GM10847 (cell line): ENCODE data around the gene HCN1.

ENCODE experiments used
- POLR2A ChIP-seq: IDR thresholded peaks from 2 replicates; pipeline ENCODE4 v1.6.1; 2011; ENCODE audit not compliant: insufficient read length; ENCODE audit errors: extremely low read depth

Gene HCN1

GRCh38 chr5:45696206-45696836, at the start of gene HCN1:
TSS of gene HCN1 (minus strand) at chr5:45696380.
- no peak for TF ChIP-seq POLR2A

DNA sequence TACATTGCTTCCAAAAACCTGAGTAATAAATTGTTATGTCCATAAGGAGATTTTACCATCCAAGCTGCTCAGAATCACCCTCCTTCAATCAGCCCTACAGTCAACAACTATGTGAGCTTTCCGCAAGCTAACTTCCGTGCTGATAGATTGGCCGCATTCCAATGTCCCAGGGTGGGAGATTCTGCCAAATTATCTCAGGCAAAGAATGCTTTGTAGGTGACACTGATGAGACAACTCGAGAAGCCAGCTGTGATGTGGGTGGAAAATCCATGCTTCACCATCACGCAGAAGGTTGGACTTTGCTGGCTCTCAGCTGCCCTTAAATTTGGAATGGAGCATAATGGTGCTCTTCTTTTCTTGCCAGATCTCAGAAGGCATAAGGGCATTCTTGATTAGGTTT, 44.9 kb upstream of the HCN1 start:
- TF ChIP-seq POLR2A = no peak

DNA sequence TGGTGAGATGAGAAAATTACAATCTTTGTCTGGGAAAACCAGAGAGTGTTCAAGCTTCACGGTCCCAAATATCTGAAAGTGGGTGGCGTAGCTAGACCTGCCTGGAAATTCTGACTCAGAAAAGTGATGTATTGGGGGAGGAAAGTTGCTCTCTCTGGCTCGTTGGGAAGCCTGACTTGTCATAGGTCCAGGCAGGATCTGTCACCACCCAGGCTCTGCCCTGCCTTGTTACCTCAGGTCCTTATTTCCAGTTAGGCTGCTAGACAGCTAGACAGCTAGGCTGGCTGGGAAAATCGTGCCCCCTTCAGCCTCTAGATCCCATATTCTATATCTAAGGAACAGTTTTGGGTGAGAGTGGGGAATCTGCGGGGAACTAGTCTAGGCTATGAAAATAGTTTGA, 41.0 kb upstream of the HCN1 start:
- TF ChIP-seq POLR2A = no peak

DNA sequence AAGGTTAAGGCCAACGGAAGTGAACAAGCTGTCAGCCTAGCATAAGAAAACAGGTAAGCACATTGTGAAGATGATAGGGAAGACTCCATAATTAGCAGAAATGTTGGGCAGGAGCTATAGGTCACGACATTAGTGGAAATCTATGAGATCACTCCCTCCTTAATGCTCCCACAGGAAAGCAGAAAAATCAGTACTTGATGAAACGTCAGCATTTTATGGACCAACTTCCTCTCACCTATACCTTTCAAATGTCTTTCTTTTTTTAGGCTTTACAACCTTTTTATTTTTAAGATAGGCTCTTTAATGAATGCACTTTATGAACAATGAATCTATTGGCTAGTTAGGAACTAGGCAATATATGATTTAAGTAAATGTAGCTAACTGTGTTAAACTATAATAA, 29.4 kb upstream of the HCN1 start:
- no peak for TF ChIP-seq POLR2A

GRCh38 chr5:45697201-45697600, 1.0 kb upstream of the HCN1 start:
- no peak for TF ChIP-seq POLR2A

- no peak for TF ChIP-seq POLR2A
These were observed 400 bp downstream of the HCN1 start for GRCh38 chr5:45695804-45696156.

GRCh38 chr5:45694971-45695803, 993 bp downstream of the HCN1 start:
- TF ChIP-seq POLR2A = no peak

DNA sequence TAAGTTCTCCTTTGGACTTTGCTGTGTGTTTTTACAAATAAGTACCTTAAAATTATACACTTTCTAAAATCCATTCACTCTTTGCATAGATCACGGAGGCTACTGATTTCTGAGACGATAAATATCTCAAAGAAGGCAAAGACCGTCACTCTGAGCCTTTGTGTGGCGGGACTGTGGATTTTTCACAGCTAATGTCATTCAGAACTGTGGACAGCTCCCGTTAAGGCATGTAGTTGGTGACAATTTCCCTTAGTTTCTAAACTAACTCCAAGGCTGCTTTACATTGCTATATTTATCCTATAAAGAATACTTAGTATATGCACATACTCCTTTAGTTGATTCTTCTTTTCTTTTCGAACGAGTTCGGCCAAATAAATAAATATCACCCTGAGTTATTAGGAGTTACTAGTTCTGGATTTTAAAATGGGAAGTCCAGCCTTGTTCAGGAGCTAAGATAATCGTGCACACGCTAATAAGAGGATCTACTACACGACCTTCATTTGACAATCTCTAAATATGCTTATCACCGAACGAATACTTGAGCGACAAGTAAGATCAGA, 1.8 kb downstream of the HCN1 start:
- no peak for TF ChIP-seq POLR2A

GRCh38 chr5:45692481-45692880, 3.7 kb downstream of the HCN1 start:
- no peak for TF ChIP-seq POLR2A

DNA sequence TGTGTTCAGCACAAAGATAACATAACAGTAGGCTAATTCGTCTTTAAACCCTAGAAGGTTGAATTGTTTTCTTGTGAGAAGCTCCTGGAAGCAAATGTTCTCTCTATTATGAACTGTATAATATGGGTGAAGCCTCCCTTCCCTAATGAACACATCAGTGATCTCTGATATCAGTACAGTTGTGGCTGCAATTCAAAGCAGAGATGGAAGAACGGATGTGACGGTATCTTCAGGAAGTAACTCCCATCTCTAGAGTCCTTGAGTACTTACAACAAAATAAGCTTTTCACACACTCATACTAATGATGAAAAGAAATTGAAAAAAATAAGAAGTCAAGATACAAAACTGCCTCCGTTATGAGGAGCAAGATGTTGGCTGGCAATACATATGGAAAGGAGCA, 4.5 kb downstream of the HCN1 start:
- no peak for TF ChIP-seq POLR2A

DNA sequence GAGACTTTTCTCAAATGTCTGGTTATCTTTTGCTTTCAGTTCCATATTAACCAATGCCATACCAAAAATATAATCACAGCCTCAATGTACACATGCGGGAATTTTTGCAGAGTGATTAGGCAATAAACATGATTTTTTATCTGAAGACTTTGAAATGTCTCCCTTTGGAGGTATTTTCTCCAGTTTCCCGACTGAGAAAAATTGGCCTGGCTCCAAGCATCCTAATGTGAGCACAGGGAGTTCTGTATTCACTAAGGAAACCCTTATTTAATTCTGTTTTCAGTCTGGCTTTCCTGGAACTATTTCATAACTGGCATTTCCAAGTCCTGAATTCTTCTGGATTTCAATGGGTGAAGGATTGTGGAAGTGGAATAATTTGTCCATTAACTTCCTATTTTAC, 8.5 kb downstream of the HCN1 start:
- TF ChIP-seq POLR2A = no peak

- TF ChIP-seq POLR2A = no peak
These were observed 9.6 kb downstream of the HCN1 start for GRCh38 chr5:45686620-45687019.

GRCh38 chr5:45684118-45684517, 12.1 kb downstream of the HCN1 start:
- no peak for TF ChIP-seq POLR2A

DNA sequence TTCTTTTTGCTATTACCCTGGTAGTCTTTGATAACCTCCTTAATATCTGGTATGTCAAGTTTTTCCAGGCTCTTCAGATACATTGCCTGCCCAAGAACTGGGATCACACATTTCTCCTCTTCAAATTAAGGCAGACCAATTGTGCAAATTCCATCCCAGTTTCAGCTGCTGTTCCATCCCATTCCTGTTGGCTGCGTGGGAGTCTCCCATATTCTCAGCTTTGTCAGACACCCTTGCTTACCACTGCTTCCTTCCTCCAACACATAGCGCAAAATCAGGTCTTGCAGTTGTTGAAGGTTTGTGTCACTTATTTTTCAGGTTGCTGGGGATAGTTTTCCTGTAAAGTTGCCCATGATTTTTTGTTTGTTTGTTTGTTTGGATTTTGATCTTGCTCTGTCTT, 15.2 kb downstream of the HCN1 start:
- TF ChIP-seq POLR2A = no peak

DNA sequence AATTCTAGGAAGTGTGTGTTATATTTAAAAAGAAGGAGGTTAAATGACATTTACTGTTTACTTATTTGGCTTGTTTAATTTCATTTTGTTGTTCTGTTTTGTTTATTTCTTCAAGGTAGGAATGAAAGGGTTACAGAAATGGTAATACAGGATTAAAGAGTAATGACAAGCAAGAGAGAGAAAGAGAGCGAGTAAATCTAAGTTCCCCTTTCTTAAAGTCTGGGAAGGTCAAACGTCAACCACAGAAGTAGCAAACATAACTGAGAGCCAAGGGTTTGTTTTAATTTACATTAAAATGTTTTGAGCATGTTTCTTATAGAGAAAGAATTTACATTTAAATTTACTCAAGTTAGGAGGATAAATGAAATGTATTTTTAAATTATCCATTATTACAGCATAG, 18.7 kb downstream of the HCN1 start:
- TF ChIP-seq POLR2A = no peak

DNA sequence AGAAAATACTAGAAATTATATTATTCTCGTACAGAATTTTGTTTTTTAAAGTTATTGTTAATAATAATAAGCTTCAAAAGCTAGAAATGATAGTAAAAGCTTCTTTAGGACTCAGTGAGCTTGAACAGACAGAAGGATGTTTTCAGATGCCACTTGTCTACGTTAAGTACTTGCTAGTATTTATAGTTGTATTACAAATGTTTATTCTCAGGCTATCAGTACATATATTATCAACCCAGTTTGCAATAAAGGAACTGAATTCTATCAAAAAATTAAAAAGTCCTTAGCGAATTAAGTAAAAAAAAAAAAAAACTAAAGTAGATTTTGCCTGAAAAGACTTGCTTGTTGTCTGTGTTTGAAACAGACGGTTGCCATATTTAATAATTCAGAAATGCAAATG, 23.9 kb downstream of the HCN1 start:
- no peak for TF ChIP-seq POLR2A
